BJ (cell line): ENCODE measurements around the gene DTNB. TPM values are rescaled to one million over a fixed set of nuclear protein-coding genes. Genes with fewer than 3 reads are reported as not detected.

Experiments used
- CTCF ChIA-PET: fragments of 350-600 bp; formaldehyde crosslinking; extraction: SDS; loops from one replicate; lab custom pipeline; 2021; ENCODE audit warnings: antibody characterized with exemption, inconsistent platforms; lab: Yijun Ruan, JAX
- POLR2A ChIA-PET: fragments of 300-600 bp; sonication (Branson Sonifier 250); formaldehyde crosslinking; extraction: SDS; loops from one replicate; lab custom pipeline; 2021; ENCODE audit warnings: antibody characterized with exemption; lab: Charles Lee
- DNase-seq: peaks from one replicate; pipeline ENCODE4 v3.0.0-alpha.2; 2011; ENCODE audit warnings: low read depth
- H3K27me3 ChIP-seq: 2 replicates; pipeline ENCODE4 v1.6.0; 2011; ENCODE audit warnings: low read length; ENCODE audit not compliant: control insufficient read depth, insufficient read depth
- H3K36me3 ChIP-seq: 2 replicates; pipeline ENCODE4 v1.5.1; 2011; ENCODE audit warnings: low read length; ENCODE audit not compliant: control insufficient read depth, insufficient read depth
- H3K4me3 ChIP-seq: 2 replicates; pipeline ENCODE4 v1.5.1; 2011; ENCODE audit warnings: low read depth, mild to moderate bottlenecking, control low read depth, low read length
- CTCF ChIP-seq: IDR thresholded peaks from 2 replicates; pipeline ENCODE4 v1.5.1; 2011; ENCODE audit warnings: low read depth, mild to moderate bottlenecking, control low read depth, inconsistent platforms, low read length, moderate library complexity; ENCODE audit not compliant: insufficient read depth
- polyA minus RNA-seq: library from RNA; depleted of rRNA, polyadenylated mRNA; stranded (reverse); fragments of >200 nt; gene quantifications from 2 replicates; pipeline ENCODE4 v1.2.3, GENCODE V29; 2011; rRNA and poly(A)+ RNA removed
- polyA plus RNA-seq: library from polyadenylated mRNA; depleted of rRNA; stranded (reverse); fragments of >200 nt; gene quantifications from 2 replicates; pipeline ENCODE4 v1.2.3, GENCODE V29; 2011; rRNA removed

The DTNB gene
- polyA plus RNA-seq (7.7 and 9.2 TPM in 2 replicates), polyA minus RNA-seq (7.2 and 7.5 TPM in 2 replicates)

- no peak for DNase-seq
- TF ChIP-seq CTCF: no peak
- H3K36me3 ChIP-seq: no peaks in the 10 kb centered on the region
- H3K4me3 ChIP-seq: peak within 1 kb of the TSS; percentile 55
- no peaks in the 10 kb centered on the region for H3K27me3 ChIP-seq
- POLR2A ChIA-PET: no interaction called here
- CTCF ChIA-PET: interaction anchor here (0.8 to 3.7 kb wide), 3 partner anchors 9 to 63 kb away, joined by 3 to 23 read pairs (median 8); no protein-coding TSS in a partner anchor
Measured at GRCh38 chr2:25673300-25674076, at the start of gene DTNB. DTNB (minus strand) TSS chr2:25673577; CDS start chr2:25652660, 20,917 bp downstream.

- Histone ChIP-seq H3K27me3 (peaks cover 2% of the 10 kb centered on the region), H3K4me3 (no peak overlapping the region), H3K36me3 (no peaks in the 10 kb centered on the region)
- ChIA-PET CTCF (interaction anchor here (2.0 kb wide), 1 partner anchor 22 kb away, joined by 10 read pairs; no protein-coding TSS in a partner anchor), POLR2A (interaction anchor here (0.6 kb wide), 2 partner anchors 31 to 1656 kb away, joined by 3 read pairs; no protein-coding TSS in a partner anchor)
- TF ChIP-seq CTCF: no peak
- no peak for DNase-seq
Measured at GRCh38 chr2:25722224-25722623, 48.8 kb upstream of the DTNB start.

DNA sequence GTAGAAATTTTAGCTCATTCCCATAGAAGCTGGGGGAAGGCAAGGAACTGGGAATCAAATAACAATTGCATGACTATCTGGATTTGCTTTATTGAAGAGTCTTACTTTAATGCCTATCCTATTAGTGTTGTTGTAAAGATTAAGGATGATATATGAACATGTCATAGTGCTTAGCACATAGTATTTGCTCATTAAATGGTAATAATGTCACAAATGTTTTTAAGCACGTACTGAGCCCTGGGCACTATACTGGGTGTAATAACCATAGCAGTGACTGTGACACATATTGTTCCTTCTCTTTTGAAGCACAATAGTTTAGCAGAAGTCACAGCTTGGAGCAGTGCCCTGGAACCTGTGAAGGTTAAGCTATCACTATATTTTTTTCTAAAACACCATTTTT, 47.2 kb upstream of the DTNB start:
- Histone ChIP-seq H3K36me3 (no peaks in the 10 kb centered on the region), H3K4me3 (no peak overlapping the region), H3K27me3 (peaks cover 2% of the 10 kb centered on the region)
- DNase-seq: no peak
- no peak for TF ChIP-seq CTCF
- POLR2A ChIA-PET: no interaction called here
- CTCF ChIA-PET: interaction anchor here (0.6 to 2.0 kb wide), 4 partner anchors 11 to 1563 kb away, joined by 3 to 10 read pairs (median 3); no protein-coding TSS in a partner anchor

GRCh38 chr2:25714740-25715139, 41.4 kb upstream of the DTNB start:
- TF ChIP-seq CTCF: peak; percentile 13; the same call in 1 of the 2 replicates
- no peaks in the 10 kb centered on the region; the same call in 1 of the 2 replicates for H3K27me3 ChIP-seq
- no peaks in the 10 kb centered on the region for H3K36me3 ChIP-seq
- DNase-seq: no peak
- CTCF ChIA-PET: interaction anchor here (1.3 kb wide), 1 partner anchor 13 kb away, joined by 3 read pairs; no protein-coding TSS in a partner anchor
- POLR2A ChIA-PET: no interaction called here
- H3K4me3 ChIP-seq: no peak overlapping the region

GRCh38 chr2:25712455-25712854, 39.1 kb upstream of the DTNB start:
- no peak for DNase-seq
- H3K36me3 ChIP-seq: no peaks in the 10 kb centered on the region
- H3K4me3 ChIP-seq: no peak overlapping the region
- TF ChIP-seq CTCF: no peak
- ChIA-PET POLR2A (no interaction called here), CTCF (interaction anchor here (5.9 kb wide), 1 partner anchor 13 kb away, joined by 51 read pairs; no protein-coding TSS in a partner anchor)
- no peaks in the 10 kb centered on the region for H3K27me3 ChIP-seq
